Tibial nerve (tissue), 4 donors: Measurements from ENCODE around the gene OTUD5. TPM values are rescaled to one million over a fixed set of nuclear protein-coding genes. Genes with fewer than 3 reads are reported as not detected.

Source experiments
- DNase-seq, 2 donors: peaks; one replicate each; pipeline ENCODE4 v3.0.0-alpha.2; 2019; ENCODE audit warnings: low spot score in 2 of 2
- H3K27ac ChIP-seq, 4 donors: fragments of 200-600 bp; sonication (generic) in 3 of 4; one replicate each; pipeline ENCODE4 v1.5.1; 2017 to 2019; ENCODE audit warnings: mild to moderate bottlenecking in 1 of 4
- H3K27me3 ChIP-seq, 2 donors: fragments of 200-600 bp; sonication (generic) in 1 of 2; one replicate each; pipeline versions ENCODE4 v1.5.1 to v1.6.0; 2017 to 2019
- H3K36me3 ChIP-seq, 3 donors: fragments of 200-600 bp; sonication (generic); one replicate each; pipeline ENCODE4 v1.5.1; 2018 to 2019
- H3K4me1 ChIP-seq, 4 donors: fragments of 200-600 bp; sonication (generic) in 3 of 4; one replicate each; pipeline ENCODE4 v1.5.1; 2017 to 2019
- H3K4me3 ChIP-seq, 4 donors: fragments of 200-600 bp; sonication (generic) in 3 of 4; one replicate each; pipeline ENCODE4 v1.5.1; 2017 to 2019; ENCODE audit warnings: mild to moderate bottlenecking in 1 of 4, moderate library complexity in 1 of 4
- H3K9me3 ChIP-seq, 4 donors: fragments of 200-600 bp; sonication (generic) in 3 of 4; one replicate each; pipeline ENCODE4 v1.5.1; 2017 to 2019
- EP300 ChIP-seq, 2 donors: sonication (generic); formaldehyde crosslinking; IDR thresholded peaks; one replicate each; pipeline ENCODE4 v1.6.1; 2017; ENCODE audit warnings: antibody characterized with exemption in 2 of 2, mild to moderate bottlenecking in 1 of 2
- POLR2A ChIP-seq, 2 donors: fragments of 450-650 bp; IDR thresholded peaks; one replicate each; pipeline ENCODE4 v1.6.1; 2017; ENCODE audit warnings: antibody characterized with exemption in 2 of 2, mild to moderate bottlenecking in 2 of 2, moderate library complexity in 2 of 2
- WGBS, 2 donors: methylation state at CpG; one replicate each; pipeline ENCODE4 v1.1.5; 2018; 5-methylcytosine and 5-hydroxymethylcytosine counted together
- total RNA-seq, 4 donors: library from RNA; depleted of rRNA; stranded (reverse); fragments of >200 nt; gene quantifications; one replicate each; pipeline ENCODE4 v1.1.0, GENCODE V29; 2016
- TF ChIP-seq, protein P1 (sequence below), 5 experiments: fragments of 200-600 bp in 3 of 5; fragments of 450-650 bp in 2 of 5; sonication (generic) in 3 of 5; IDR thresholded peaks; one replicate each; pipeline ENCODE4 v1.5.1; 2016 to 2019; ENCODE audit warnings: antibody characterized with exemption in 5 of 5, mild to moderate bottlenecking in 3 of 5, moderate library complexity in 2 of 5

Gene OTUD5
- total RNA-seq, 4 donors from 2014 or later: 39.8 to 79.2 (median 51.6) TPM

DNA sequence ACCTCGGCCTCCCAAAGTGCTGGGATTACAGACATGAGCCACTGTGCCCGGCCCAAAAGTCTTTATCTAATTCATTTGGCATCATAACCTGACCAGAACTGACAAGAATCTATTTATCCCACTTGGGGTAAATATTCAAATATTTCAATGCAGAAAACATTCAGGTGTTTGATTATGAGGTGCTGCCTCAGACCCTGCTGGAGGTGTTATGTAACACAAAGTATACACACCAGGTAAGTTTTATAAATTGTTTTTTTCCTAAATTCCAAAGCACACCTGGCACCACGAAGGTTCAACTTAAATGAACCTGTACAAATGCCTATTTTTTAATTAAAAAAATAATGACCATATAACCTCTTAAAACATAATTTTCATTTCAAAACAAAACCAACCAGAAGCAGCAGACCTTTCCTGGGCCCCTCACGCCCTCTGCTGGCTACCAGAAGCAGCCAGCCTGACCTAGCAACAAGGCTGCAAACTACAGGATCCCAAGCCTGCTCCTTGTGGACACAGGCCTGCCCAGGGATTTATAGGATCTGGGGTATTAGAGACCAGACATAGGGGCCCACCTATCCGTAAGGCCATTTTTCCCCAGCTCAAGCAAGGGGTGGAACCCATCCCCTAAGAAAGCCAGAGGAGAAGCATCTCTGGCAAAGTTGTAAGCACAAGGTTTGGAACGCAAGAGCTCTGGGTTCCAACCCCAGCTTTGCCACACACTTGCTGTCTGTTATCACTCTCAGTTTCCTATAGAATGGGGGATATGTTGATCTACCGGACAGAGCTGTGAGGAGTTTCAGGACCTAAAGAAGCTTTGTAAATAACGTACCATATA is 11.7 kb downstream of the OTUD5 start:
- H3K36me3 ChIP-seq: no peaks in the 10 kb centered on the region
- H3K9me3 ChIP-seq: no peaks in the 10 kb centered on the region
- DNase-seq: no peak
- H3K4me3 ChIP-seq: no peak overlapping the region
- H3K27ac ChIP-seq: no peak overlapping the region
- WGBS, 2 donors: 54% methylated on average over 6 to 8 of the region's 8 CpGs
- H3K27me3 ChIP-seq: no peaks in the 10 kb centered on the region
- TF ChIP-seq EP300 (IDR thresholded peaks at IDR 0.05): no peak
- TF ChIP-seq, protein P1, sequence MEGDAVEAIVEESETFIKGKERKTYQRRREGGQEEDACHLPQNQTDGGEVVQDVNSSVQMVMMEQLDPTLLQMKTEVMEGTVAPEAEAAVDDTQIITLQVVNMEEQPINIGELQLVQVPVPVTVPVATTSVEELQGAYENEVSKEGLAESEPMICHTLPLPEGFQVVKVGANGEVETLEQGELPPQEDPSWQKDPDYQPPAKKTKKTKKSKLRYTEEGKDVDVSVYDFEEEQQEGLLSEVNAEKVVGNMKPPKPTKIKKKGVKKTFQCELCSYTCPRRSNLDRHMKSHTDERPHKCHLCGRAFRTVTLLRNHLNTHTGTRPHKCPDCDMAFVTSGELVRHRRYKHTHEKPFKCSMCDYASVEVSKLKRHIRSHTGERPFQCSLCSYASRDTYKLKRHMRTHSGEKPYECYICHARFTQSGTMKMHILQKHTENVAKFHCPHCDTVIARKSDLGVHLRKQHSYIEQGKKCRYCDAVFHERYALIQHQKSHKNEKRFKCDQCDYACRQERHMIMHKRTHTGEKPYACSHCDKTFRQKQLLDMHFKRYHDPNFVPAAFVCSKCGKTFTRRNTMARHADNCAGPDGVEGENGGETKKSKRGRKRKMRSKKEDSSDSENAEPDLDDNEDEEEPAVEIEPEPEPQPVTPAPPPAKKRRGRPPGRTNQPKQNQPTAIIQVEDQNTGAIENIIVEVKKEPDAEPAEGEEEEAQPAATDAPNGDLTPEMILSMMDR (IDR thresholded peaks at IDR 0.05): peak; percentile 45 to 62 (median 56)
- H3K4me1 ChIP-seq: peaks cover 0 to 24% (median 1%) of the 10 kb centered on the region in 4 donors

DNA sequence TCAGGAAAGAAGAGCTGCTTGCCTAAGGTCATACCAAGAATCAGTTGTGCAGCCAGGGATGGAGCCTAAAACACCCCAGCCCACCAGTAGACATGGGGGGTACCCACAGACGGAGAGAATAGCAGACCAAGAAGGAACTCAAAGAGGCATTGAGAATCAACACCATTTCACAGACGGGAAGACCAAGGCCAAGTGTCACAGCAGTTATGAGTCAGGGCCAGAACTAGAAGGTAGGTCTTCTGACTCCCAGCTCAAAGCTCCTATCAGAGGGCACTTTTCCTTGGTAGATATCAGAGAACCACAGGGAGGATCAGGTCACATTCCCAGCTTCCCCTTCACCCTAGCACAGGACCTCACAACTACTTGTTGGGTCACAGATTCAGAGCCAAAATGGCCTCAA is 14.5 kb downstream of the OTUD5 start:
- Histone ChIP-seq H3K4me3 (no peak overlapping the region), H3K4me1 (peaks cover 0 to 35% (median 6%) of the 10 kb centered on the region in 4 donors), H3K36me3 (no peaks in the 10 kb centered on the region), H3K27me3 (no peaks in the 10 kb centered on the region), H3K9me3 (no peaks in the 10 kb centered on the region), H3K27ac (no peak overlapping the region)
- TF ChIP-seq POLR2A (IDR thresholded peaks at IDR 0.05) (no peak), EP300 (IDR thresholded peaks at IDR 0.05) (no peak)
- TF ChIP-seq, protein P1 (IDR thresholded peaks at IDR 0.05): no peak
- 59 to 62% methylated on average over 2 of the region's 2 CpGs for WGBS, 2 donors
- no peak for DNase-seq

DNA sequence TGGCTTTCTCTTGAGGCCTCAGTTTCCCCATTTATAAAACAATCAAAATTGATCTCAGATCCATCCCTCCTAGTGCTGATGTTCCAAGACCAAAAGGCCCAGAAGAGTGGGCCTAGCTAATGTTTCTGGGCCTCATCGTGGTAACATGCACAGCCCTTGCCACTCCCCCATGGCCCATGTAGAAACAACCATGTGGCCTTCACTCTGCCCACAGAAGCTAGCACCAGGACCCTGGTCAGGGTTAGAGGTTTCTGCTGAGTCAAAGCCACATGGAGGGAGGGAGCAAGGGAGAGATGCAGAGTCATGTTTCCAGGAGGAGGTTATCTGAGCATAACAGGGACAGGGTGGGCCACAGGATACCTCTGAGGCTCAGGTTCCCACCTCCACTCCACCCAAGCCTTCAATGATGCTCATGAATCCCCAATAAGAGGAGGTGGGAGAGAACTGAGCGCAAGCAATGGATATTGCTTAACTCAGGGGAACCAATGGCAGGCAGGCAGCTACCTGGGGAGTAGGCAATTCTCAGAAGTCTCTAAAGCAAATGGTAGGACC is 16.9 kb downstream of the OTUD5 start:
- Histone ChIP-seq H3K4me1 (peaks cover 0 to 40% (median 6%) of the 10 kb centered on the region in 4 donors), H3K9me3 (no peaks in the 10 kb centered on the region), H3K4me3 (no peak overlapping the region), H3K36me3 (no peaks in the 10 kb centered on the region), H3K27ac (peak overlapping the region in 1 of 4 donors; percentile 45), H3K27me3 (no peaks in the 10 kb centered on the region)
- no peak for DNase-seq
- WGBS, 2 donors: 70 to 83% methylated on average over 2 of the region's 2 CpGs
- no peak for TF ChIP-seq EP300 (IDR thresholded peaks at IDR 0.05)

DNA sequence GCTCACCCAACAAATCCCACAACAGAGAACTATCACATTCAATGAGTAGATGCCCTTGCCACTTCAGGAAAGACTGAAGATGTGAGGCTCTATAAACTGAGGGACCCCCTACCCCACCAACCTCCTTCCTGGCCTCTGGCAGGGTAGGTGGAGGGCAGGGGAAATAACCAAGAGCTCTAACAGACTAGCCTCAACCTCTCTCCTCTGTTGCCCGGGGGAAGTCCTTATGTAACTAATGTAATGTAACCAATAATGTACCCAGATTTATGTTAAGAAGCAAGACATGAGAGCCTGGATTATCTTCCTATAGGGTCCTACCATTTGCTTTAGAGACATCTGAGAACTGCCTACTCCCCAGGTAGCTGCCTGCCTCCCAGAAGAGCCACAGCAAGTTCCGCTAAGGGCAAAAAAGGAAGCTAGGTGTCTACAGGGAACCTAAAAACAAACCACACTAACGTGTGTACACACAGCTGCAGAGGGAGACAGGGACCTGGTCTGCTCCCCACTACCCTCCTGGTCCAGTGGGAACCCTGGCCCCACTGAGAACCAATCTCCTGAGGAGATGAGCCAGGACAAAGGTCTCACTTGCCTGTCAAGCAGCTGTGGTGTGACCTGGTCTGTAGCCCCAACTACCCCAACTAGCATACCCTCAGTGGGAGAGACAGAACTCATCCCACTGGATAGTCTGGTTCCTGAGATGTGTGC is 17.7 kb downstream of the OTUD5 start:
- Histone ChIP-seq H3K36me3 (peaks cover 0 to 7% (median 0%) of the 10 kb centered on the region in 3 donors), H3K4me1 (peaks cover 0 to 40% (median 6%) of the 10 kb centered on the region in 4 donors), H3K4me3 (no peak overlapping the region), H3K27me3 (no peaks in the 10 kb centered on the region), H3K27ac (peak overlapping the region in 1 of 4 donors; percentile 45), H3K9me3 (no peaks in the 10 kb centered on the region)
- TF ChIP-seq EP300 (IDR thresholded peaks at IDR 0.05): no peak
- TF ChIP-seq, protein P1 (IDR thresholded peaks at IDR 0.05): no peak
- TF ChIP-seq POLR2A (IDR thresholded peaks at IDR 0.05): no peak
- no peak for DNase-seq
- WGBS, 2 donors: 59 to 83% methylated on average over 2 to 3 of the region's 3 CpGs

DNA sequence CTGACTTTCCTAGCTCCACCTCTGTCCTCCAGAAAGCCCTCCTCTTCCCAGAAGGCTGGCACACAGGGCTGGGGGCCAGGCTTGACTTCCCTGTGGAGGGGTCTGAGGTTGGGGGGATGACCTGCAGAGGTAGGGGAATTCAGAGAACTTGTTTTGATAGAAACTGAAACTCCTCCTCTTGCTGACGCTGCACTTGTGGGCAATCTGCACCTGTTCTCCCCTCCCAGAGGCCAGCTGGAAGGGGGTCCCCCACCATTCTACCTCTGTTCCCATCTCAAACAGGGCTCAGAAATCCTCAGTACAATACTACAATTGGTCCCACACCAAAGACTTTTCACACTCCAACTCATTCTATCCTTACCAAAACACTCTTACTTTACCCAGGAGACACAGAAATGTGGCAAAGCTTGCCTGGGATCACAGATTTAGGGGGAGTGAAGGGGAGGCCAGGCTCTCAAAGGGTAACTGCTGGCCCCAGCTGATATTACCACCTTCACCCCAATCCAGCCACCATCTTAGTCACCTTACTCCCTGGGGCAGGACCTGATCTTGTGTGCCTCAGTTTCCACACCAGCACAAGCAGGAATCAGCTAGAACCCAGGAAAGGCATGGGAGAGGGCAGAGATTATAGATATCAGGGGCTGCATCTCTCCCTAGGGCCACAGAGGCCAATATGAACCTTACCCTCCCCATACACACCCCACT is 18.5 kb downstream of the OTUD5 start:
- peak overlapping the region in 1 of 4 donors; percentile 62 for H3K27ac ChIP-seq
- WGBS, 2 donors: 63 to 82% methylated on average over 1 of the region's 1 CpG
- H3K4me3 ChIP-seq: no peak overlapping the region
- no peak for DNase-seq
- no peaks in the 10 kb centered on the region for H3K27me3 ChIP-seq
- TF ChIP-seq EP300 (IDR thresholded peaks at IDR 0.05) (no peak), POLR2A (IDR thresholded peaks at IDR 0.05) (no peak)
- TF ChIP-seq, protein P1 (IDR thresholded peaks at IDR 0.05): no peak
- H3K4me1 ChIP-seq: peaks cover 0 to 40% (median 6%) of the 10 kb centered on the region in 4 donors
- H3K36me3 ChIP-seq: peaks cover 0 to 15% (median 0%) of the 10 kb centered on the region in 3 donors
- no peaks in the 10 kb centered on the region for H3K9me3 ChIP-seq
